ENCODE measurements around the gene CDC42EP3. TPM values are rescaled to one million over a fixed set of nuclear protein-coding genes. Genes with fewer than 3 reads are reported as not detected.

CDC42EP3 gene
- total RNA-seq, 1 donor from 2014 or later: 18.0 TPM

DNA sequence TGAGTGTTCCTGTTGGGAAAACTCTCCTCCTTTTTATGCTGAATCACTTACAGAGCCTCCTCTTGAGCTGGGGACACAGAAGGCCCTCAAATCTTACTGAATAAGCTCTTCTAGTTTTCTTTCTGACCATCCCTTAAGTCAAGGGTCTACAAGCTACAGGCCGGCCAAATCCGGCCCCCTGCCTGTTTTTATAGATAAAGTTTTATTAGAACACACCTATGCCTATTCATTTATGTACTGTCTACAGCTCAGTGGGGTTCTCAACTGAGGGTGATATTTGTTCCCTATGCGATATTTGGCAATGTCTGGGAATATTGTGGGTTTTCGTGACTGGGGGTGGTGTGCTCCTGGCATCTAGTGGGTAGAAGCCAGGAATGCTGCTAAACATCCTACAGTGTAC, 14.0 kb downstream of the CDC42EP3 start:
- intact Hi-C loops (cut with micrococcal nuclease): no loop called here

- intact Hi-C loops (cut with micrococcal nuclease): no loop called here
Observed at GRCh38 chr2:37656512-37657423, 14.7 kb downstream of the CDC42EP3 start.

- intact Hi-C loops (cut with micrococcal nuclease): loop anchor here (2.0 kb wide), 1 partner anchor 14 kb away; no protein-coding TSS in a partner anchor
Observed at GRCh38 chr2:37654932-37655841, 16.3 kb downstream of the CDC42EP3 start.

- intact Hi-C loops (cut with micrococcal nuclease): loop anchor here (2.0 kb wide), 1 partner anchor 14 kb away; no protein-coding TSS in a partner anchor
Observed at GRCh38 chr2:37654419-37654818, 17.0 kb downstream of the CDC42EP3 start.

- intact Hi-C loops (cut with micrococcal nuclease): loop anchor here (2.0 kb wide), 1 partner anchor 15 kb away; no protein-coding TSS in a partner anchor
Observed at GRCh38 chr2:37653805-37654378, 17.6 kb downstream of the CDC42EP3 start.

GRCh38 chr2:37653093-37653492, 18.3 kb downstream of the CDC42EP3 start:
- intact Hi-C loops (cut with micrococcal nuclease): no loop called here

GRCh38 chr2:37652199-37652640, 19.2 kb downstream of the CDC42EP3 start:
- intact Hi-C loops (cut with micrococcal nuclease): no loop called here

DNA sequence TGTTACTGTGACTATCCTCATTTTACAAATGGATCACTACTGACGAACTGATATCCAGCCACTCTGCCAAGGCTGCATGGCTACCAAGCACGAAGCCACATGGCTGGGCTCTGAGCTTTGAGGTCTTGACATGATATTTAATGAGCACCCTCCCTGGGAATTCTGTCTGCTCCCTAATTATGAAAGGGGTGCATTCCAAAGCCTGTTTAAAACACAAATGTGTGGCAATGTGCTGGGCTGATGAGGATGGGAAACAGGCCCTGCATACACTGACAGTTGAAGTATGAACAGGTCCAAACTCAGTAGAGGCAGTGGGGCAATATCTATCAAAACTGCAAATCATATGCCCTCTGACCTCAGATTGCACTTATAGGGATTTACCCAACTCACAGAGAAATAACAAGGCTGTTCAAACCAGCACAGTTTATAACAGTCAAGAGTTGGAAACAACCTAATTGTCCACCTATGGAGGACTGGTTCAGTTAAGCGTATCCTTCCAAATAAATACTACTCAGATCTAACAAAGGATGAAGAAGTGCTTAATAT, 20.8 kb downstream of the CDC42EP3 start:
- intact Hi-C loops (cut with micrococcal nuclease): no loop called here

DNA sequence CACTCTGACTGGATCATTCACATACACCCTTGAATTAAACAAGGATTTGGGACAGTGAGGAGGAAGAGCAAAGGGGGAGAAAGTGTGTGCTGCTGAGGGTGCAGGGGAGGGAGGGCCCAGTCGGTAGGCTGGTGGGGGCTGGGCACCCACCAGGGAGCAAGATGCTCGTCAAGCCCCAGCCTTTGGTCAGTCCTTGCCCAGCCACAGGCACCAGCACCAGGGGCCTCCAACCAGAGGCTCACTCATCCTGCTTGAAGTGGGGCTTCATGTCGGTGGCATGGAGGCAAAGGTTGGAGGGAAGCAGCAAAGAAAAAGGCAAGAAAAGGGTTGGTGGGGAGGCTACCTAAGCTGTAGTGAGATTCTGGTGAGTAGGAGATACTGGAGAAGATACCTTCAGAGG, 21.9 kb downstream of the CDC42EP3 start:
- intact Hi-C loops (cut with micrococcal nuclease): no loop called here

- intact Hi-C loops (cut with micrococcal nuclease): no loop called here
Observed at GRCh38 chr2:37648331-37649011, 23.0 kb downstream of the CDC42EP3 start.

DNA sequence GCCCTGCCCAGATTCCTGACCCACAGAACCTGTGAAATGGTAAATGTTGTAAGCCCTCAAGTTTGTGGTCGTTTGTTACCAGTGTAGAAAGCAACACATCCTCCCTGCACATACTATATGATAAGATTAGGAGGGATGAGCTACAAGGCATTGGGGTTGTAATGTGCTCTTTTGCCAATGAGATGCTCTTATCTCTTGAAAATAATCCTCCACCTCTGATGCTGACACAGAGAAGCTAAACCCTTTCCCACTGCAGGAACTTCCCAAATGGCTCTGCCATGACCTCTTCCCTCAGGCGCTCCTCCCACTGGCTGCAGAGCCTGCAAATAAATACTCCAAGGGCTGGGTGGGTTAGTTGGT, 23.5 kb downstream of the CDC42EP3 start:
- intact Hi-C loops (cut with micrococcal nuclease): no loop called here

GRCh38 chr2:37645836-37646235, 25.6 kb downstream of the CDC42EP3 start:
- intact Hi-C loops (cut with micrococcal nuclease): no loop called here

- intact Hi-C loops (cut with micrococcal nuclease): no loop called here
Observed at GRCh38 chr2:37645362-37645761, 26.1 kb downstream of the CDC42EP3 start.

- intact Hi-C loops (cut with micrococcal nuclease): no loop called here
Observed at GRCh38 chr2:37644191-37644590, 27.3 kb downstream of the CDC42EP3 start.

GRCh38 chr2:37643730-37644078, 27.7 kb downstream of the CDC42EP3 start:
- intact Hi-C loops (cut with micrococcal nuclease): no loop called here

GRCh38 chr2:37642907-37643729, 28.3 kb downstream of the CDC42EP3 start:
- intact Hi-C loops (cut with micrococcal nuclease): loop anchor here (1.0 kb wide), 1 partner anchor 45 kb away; no protein-coding TSS in a partner anchor

DNA sequence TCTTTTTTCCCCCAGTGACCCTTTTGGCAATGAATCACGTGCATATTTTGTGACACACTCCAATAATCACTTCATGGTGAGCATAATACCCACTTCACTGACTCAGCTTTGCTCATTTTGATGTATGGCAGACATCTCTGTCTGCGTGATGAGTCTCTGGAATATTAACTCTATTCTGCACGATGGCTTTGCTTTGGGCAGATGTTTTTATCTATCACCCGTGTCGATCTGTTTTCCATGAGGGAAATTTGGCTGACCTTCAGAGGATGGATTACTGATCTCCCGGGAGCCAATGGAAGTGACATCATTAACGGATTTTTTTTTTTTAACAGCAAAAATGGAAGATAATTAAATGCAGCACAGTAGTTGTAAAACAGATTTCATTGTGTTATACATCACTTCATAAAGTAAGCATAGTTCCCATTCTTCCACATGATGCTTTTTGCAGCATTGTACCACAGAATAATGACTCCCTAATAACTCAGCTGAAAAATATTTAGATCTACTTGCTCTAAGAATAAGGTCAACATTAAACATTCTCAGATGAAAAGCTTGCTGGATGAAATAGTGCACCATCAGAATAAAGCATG, 29.8 kb downstream of the CDC42EP3 start:
- intact Hi-C loops (cut with micrococcal nuclease): loop anchor here (1.0 kb wide), 1 partner anchor 47 kb away; no protein-coding TSS in a partner anchor

GRCh38 chr2:37639631-37640030, 31.8 kb downstream of the CDC42EP3 start:
- intact Hi-C loops (cut with micrococcal nuclease): no loop called here

- intact Hi-C loops (cut with micrococcal nuclease): no loop called here
Observed at GRCh38 chr2:37638973-37639372, 32.5 kb downstream of the CDC42EP3 start.
